HG03045 (cell line): Measurements from ENCODE around the gene JARID2.

Experiments
- ATAC-seq: cut with Tn5 transposase; IDR thresholded peaks from one replicate; pipeline ENCODE4 v1.9.1; 2021; ENCODE audit warnings: mild to moderate bottlenecking, moderate library complexity; ENCODE audit not compliant: unreplicated experiment

Gene JARID2

GRCh38 chr6:15350386-15351083 lies 104.7 kb downstream of the JARID2 start:
- ATAC-seq, result no peak

- no peak for ATAC-seq
Measured at GRCh38 chr6:15351631-15352030, 105.8 kb downstream of the JARID2 start.

- ATAC-seq, result no peak
Measured at GRCh38 chr6:15352220-15352619, 106.4 kb downstream of the JARID2 start.

GRCh38 chr6:15352845-15353244 lies 107.0 kb downstream of the JARID2 start:
- no peak for ATAC-seq

GRCh38 chr6:15355683-15356099 lies 109.8 kb downstream of the JARID2 start:
- no peak for ATAC-seq

GRCh38 chr6:15356179-15356578 lies 110.3 kb downstream of the JARID2 start:
- no peak for ATAC-seq

GRCh38 chr6:15356937-15357336 lies 111.1 kb downstream of the JARID2 start:
- no peak for ATAC-seq

- no peak for ATAC-seq
Measured at GRCh38 chr6:15357782-15358181, 111.9 kb downstream of the JARID2 start.

- ATAC-seq, result no peak
Measured at GRCh38 chr6:15358579-15359327, 112.9 kb downstream of the JARID2 start.

GRCh38 chr6:15359335-15359862 lies 113.5 kb downstream of the JARID2 start:
- peak; percentile 65 for ATAC-seq

GRCh38 chr6:15360300-15360699 lies 114.4 kb downstream of the JARID2 start:
- ATAC-seq, result no peak

GRCh38 chr6:15361197-15361596 lies 115.3 kb downstream of the JARID2 start:
- ATAC-seq, result no peak

- ATAC-seq, result no peak
Measured at GRCh38 chr6:15362274-15363160, 116.6 kb downstream of the JARID2 start.

GRCh38 chr6:15363164-15363522 lies 117.3 kb downstream of the JARID2 start:
- ATAC-seq, result no peak

GRCh38 chr6:15363523-15364400 lies 117.9 kb downstream of the JARID2 start:
- no peak for ATAC-seq

GRCh38 chr6:15364401-15365037 lies 118.7 kb downstream of the JARID2 start:
- no peak for ATAC-seq

- ATAC-seq, result no peak
Measured at GRCh38 chr6:15365273-15365687, 119.4 kb downstream of the JARID2 start.

- ATAC-seq, result no peak
Measured at GRCh38 chr6:15366003-15366535, 120.2 kb downstream of the JARID2 start.

GRCh38 chr6:15366879-15367278 lies 121.0 kb downstream of the JARID2 start:
- ATAC-seq, result no peak
